ENCODE measurements around the gene GADL1.

GRCh38 chr3:30919564-30919963 is 25.1 kb upstream of the GADL1 start:
- TF ChIP-seq FOXP2 (optimal IDR thresholded peaks at IDR 0.05; ENCODE audit: borderline replicate concordance, extremely low read depth, extremely low read length, insufficient read depth) (no peak), SIN3A (IDR thresholded peaks at IDR 0.05; ENCODE audit: borderline replicate concordance, insufficient read depth, low read length) (no peak), TAF1 (IDR thresholded peaks at IDR 0.05; ENCODE audit: borderline replicate concordance, insufficient read depth, low read length) (no peak), POLR2AphosphoS5 (IDR thresholded peaks at IDR 0.05; ENCODE audit: low read depth, low read length) (no peak)

Measured in PFSK-1 (cell line).